IPS DF 6.9 (cell line): ENCODE measurements around the gene NSD1.

Experiments used
- DNase-seq: peaks from one replicate; pipeline ENCODE4 v3.0.0-alpha.2; 2013; ENCODE audit warnings: low read depth, low spot score
- H3K27ac ChIP-seq: one replicate; pipeline ENCODE4 v1.5.1; 2013; ENCODE audit warnings: low read length, control low read depth
- H3K27me3 ChIP-seq: 2 replicates; pipeline ENCODE4 v1.6.1; 2013; ENCODE audit warnings: mild to moderate bottlenecking, low read length; ENCODE audit not compliant: control insufficient read depth, insufficient read depth
- H3K36me3 ChIP-seq: 2 replicates; pipeline ENCODE4 v1.6.1; 2013; ENCODE audit warnings: low read length; ENCODE audit not compliant: control insufficient read depth, insufficient read depth
- H3K4me1 ChIP-seq: 2 replicates; pipeline ENCODE4 v1.6.1; 2013; ENCODE audit warnings: low read length; ENCODE audit not compliant: control insufficient read depth, insufficient read depth
- H3K4me3 ChIP-seq: 2 replicates; pipeline ENCODE4 v1.5.1; 2013; ENCODE audit warnings: mild to moderate bottlenecking, low read length
- H3K9me3 ChIP-seq: 2 replicates; pipeline ENCODE4 v1.6.1; 2013; ENCODE audit warnings: low read length, inconsistent platforms; ENCODE audit not compliant: control insufficient read depth, insufficient read depth
- WGBS: extraction: QIAGEN DNeasy Blood & Tissue Kit; methylation state at CpG from one replicate; pipeline ENCODE4 v1.1.7; 2013; ENCODE audit warnings: mixed read lengths, missing lambda C conversion rate; ENCODE audit not compliant: insufficient read length, insufficient coverage; 5-methylcytosine and 5-hydroxymethylcytosine counted together

NSD1 gene

DNA sequence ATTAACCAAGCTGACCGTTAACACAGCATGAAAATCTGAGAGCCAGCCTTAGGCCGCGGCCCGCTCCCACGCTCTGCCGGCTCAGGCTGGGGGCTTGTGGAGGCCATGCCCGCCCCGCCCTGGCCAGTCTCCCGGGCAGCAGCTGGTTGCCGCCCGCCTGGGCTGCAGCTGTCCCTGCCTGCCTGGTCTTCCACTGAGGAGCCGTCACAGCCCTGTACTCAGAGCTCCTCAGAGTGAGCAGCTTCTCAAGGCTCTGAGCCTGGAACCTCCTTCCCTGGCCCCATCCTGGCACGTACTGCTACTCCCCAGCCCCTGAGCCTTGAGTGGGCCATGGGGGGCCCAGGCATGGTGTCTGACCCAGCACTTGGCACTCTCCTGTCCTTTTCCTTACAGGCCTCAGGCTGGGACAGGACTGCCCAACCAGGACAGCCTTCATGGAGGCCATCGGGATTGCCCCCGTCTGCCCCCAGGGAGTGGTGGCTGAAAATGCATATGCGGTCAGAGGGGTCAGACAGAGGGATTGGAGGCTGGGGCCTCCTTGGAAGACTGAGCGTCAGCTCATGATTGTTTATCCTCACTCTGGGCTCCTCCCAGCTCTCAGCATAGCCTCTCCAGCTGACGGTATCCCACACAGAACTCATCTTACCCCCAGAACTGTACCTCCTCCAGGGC is 35.0 kb upstream of the NSD1 start:
- Histone ChIP-seq H3K9me3 (no peaks in the 10 kb centered on the region), H3K4me3 (no peak overlapping the region), H3K4me1 (peaks cover 3% of the 10 kb centered on the region; the same call in 1 of the 2 replicates), H3K27me3 (no peaks in the 10 kb centered on the region), H3K36me3 (peaks cover 22% of the 10 kb centered on the region), H3K27ac (no peak overlapping the region)
- WGBS, result no CpG with 5 or more reads among the region's 18 CpGs
- DNase-seq, result no peak

- H3K4me3 ChIP-seq, result no peak overlapping the region
- no peaks in the 10 kb centered on the region for H3K9me3 ChIP-seq
- no peaks in the 10 kb centered on the region for H3K27me3 ChIP-seq
- peaks cover 21% of the 10 kb centered on the region for H3K36me3 ChIP-seq
- no peak for DNase-seq
- no CpG with 5 or more reads among the region's 13 CpGs for WGBS
- H3K27ac ChIP-seq, result no peak overlapping the region
- H3K4me1 ChIP-seq, result peaks cover 3% of the 10 kb centered on the region; the same call in 1 of the 2 replicates
Observed at GRCh38 chr5:177099422-177100093, 34.0 kb upstream of the NSD1 start.

DNA sequence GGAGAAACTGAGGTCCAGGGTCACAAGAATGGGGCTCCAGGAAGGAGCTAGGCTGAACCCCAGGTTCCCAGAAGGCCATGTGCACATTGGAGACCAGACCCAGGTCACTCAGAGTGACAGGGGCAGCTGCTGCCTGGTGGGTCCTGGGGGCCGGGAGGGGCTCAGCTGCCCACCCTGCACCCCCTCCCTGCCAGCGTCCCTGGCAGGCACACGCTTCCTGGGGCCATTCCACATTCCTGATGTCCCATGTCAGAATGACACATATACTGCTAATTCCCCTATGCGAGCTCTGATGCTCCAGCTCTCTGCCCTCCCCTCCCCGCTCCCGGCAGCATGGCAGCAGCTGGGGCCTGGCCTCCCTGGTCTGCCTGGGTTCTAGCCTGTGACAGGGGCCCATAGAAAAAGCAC is 32.9 kb upstream of the NSD1 start:
- H3K4me1 ChIP-seq, result peaks cover 3% of the 10 kb centered on the region
- no peak overlapping the region for H3K4me3 ChIP-seq
- DNase-seq, result no peak
- H3K27me3 ChIP-seq, result no peaks in the 10 kb centered on the region
- WGBS, result no CpG with 5 or more reads among the region's 6 CpGs
- no peaks in the 10 kb centered on the region for H3K9me3 ChIP-seq
- H3K27ac ChIP-seq, result no peak overlapping the region
- peaks cover 13% of the 10 kb centered on the region for H3K36me3 ChIP-seq

DNA sequence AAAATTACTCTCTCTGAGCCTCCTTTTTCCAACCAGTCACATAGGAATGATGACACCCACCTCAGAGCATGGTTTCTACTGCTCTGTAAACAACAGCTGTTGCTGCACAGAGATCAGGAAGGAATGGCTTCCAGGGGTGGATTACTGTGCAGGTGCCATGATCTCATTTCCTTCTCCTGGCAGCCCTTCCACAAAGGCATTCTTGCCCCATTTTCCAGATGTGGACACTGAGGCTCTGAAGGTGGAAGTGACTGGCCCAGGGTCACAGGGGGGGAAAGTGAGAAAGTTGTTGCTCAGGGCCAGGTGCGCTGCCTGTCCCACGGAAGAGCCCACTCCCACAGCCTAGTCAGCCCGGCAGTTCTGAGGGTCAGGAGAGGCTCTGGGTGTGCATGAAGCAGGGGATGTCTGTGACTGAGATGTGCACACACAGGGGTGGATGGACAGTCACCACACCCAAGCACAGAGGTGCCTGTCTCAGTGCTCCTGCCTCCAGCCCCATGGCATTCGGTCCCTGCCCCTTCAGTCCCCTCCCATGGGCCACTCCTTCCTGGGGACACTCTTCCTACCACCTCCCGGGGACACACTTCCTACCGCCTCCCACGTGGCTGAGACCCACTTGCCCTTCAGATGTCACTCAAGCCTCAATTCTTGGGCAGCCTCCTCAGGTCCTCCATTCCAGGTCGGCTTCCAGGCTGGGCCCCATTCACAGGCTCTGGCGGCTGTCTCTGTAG is 29.9 kb upstream of the NSD1 start:
- H3K4me3 ChIP-seq, result no peak overlapping the region; the same call in 1 of the 2 replicates
- H3K36me3 ChIP-seq, result peaks cover 2% of the 10 kb centered on the region
- H3K27ac ChIP-seq, result no peak overlapping the region
- WGBS, result no CpG with 5 or more reads among the region's 9 CpGs
- no peaks in the 10 kb centered on the region for H3K9me3 ChIP-seq
- H3K4me1 ChIP-seq, result peaks cover 3% of the 10 kb centered on the region
- no peak for DNase-seq
- H3K27me3 ChIP-seq, result no peaks in the 10 kb centered on the region

DNA sequence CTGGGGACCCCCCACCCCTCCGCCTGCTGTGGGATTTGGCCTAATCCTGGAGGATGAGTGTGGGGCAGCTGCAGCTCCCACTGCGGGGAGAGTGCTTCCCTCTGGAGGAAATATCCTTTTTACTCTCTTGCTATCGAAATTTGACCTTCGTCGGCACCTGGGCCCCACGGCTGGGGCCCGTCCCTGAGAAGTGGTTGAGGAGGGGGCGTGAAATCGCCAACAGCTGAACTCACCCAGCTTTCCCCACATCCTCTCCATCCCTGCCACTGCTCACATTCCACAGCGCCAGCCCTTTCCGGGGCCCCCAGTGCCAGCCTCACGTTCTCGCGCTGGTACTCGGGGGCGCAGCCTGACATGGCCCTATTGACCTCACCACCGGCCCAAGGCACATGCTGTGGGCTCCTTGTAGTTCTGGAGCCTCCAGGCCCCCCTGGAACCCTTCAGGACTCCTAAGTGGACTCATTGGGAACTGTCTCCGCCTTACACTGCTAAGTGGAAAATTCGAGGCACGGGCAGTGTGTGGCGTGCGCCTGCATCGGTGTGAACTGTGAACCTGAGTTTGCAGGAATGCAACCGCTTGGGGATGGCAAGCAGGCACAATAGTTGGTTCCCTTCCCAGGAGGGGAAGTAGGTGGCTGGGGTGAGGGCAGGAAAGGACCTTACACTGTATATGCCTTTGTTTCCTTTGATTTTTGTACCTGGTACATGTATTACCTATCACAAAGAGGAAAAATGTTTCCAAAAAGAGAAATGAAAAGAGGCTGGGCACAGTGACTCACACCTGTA is 27.7 kb upstream of the NSD1 start:
- no peaks in the 10 kb centered on the region for H3K36me3 ChIP-seq
- H3K27ac ChIP-seq, result no peak overlapping the region
- H3K9me3 ChIP-seq, result no peaks in the 10 kb centered on the region
- peaks cover 2% of the 10 kb centered on the region for H3K4me1 ChIP-seq
- WGBS, result no CpG with 5 or more reads among the region's 24 CpGs
- H3K4me3 ChIP-seq, result no peak overlapping the region
- DNase-seq, result no peak
- no peaks in the 10 kb centered on the region for H3K27me3 ChIP-seq

- WGBS, result no CpG with 5 or more reads among the region's 4 CpGs
- no peak overlapping the region for H3K27ac ChIP-seq
- H3K36me3 ChIP-seq, result no peaks in the 10 kb centered on the region
- H3K4me3 ChIP-seq, result no peak overlapping the region
- DNase-seq, result no peak
- H3K27me3 ChIP-seq, result no peaks in the 10 kb centered on the region
- peaks cover 2% of the 10 kb centered on the region for H3K4me1 ChIP-seq
- H3K9me3 ChIP-seq, result no peaks in the 10 kb centered on the region
Observed at GRCh38 chr5:177107159-177107558, 26.4 kb upstream of the NSD1 start.

DNA sequence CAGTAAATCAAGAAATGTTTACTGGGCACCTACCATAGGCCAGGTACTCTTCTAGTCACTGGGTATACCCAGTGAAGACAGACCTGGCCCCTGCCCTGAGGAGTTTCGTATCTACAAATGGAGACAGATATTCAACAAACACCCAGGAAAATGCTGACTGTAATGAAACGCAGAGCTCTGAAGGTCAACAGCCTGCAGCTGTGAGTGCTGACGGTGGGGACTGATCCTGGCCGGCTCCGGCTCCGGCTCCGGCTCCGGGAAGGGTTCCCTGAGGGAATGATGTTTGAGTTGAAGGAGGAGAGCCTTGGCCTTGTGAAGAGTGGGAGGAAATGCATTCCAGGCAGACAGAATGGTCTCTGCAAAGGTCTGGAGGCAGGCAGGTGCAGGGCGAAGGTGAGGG is 23.8 kb upstream of the NSD1 start:
- Histone ChIP-seq H3K4me1 (peaks cover 2% of the 10 kb centered on the region), H3K9me3 (no peaks in the 10 kb centered on the region), H3K27me3 (no peaks in the 10 kb centered on the region), H3K27ac (no peak overlapping the region), H3K36me3 (no peaks in the 10 kb centered on the region), H3K4me3 (no peak overlapping the region)
- no CpG with 5 or more reads among the region's 9 CpGs for WGBS
- no peak for DNase-seq

DNA sequence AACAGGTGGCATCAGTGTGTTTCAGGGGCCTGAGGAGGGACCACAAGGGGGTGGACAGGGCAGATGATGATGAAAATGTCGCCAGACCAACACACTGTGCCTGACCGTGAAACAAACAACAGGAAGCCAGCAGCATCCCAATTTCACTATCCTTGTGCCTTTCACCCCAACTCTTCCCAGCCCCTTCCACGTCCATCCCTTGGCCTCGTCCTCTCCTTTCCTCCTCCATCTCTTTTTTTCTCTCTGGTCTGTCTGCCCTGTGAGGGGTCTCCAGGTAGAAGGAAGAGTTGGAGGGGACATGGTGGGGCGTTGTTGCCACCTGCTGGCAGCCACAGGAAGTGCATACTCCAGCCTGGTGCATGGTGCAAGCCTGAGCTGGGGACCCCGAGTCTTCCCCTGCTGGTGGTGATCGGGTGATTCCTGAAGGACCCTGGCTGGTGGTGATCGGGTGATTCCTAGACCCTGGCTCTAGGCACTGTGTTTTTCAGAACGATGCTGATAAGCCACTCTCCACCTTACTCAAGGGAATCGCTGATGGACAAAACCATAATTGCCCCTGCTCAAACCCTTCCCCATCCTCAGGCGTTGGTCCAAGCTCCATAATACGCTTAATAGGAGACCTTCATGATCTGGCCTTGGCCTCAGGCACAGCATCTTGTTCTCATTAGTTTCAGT is 21.7 kb upstream of the NSD1 start:
- H3K36me3 ChIP-seq, result no peaks in the 10 kb centered on the region
- H3K9me3 ChIP-seq, result no peaks in the 10 kb centered on the region
- peak; percentile 91 for DNase-seq
- H3K4me1 ChIP-seq, result no peaks in the 10 kb centered on the region
- no peaks in the 10 kb centered on the region for H3K27me3 ChIP-seq
- no peak overlapping the region for H3K27ac ChIP-seq
- WGBS, result no CpG with 5 or more reads among the region's 12 CpGs
- no peak overlapping the region for H3K4me3 ChIP-seq

DNA sequence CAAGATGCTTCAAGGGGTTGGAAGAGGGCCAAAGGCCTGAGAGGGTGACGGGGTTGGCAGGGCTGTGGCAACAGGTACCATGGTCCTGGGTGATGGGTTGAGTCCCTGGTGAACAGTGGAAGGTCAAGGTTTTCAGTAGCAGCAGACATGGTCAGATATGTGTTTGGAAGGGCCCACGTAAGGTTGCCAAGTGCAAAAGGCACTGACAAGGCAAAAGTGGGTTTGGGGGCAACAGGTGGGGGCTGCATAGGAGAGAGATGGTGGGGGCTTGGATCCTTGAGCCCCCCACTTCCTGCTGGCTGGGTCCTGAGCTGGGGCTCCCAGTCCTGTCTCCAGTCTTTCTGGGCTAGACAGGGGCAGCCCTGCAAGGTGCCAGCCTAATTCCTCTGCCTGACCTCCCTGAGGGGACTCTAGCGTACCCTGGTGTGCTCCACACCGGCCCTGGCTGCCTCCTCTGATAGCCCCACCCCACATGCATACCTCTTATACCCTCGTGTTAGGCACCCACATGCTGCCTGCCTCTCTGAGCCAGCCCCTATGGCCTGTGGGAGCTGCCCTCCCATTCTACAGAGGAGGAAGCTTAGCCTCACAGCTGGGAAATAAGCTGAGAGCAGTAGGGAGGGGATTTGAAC is 20.9 kb upstream of the NSD1 start:
- H3K4me3 ChIP-seq, result no peak overlapping the region
- H3K27ac ChIP-seq, result no peak overlapping the region
- no peaks in the 10 kb centered on the region for H3K4me1 ChIP-seq
- H3K27me3 ChIP-seq, result no peaks in the 10 kb centered on the region
- H3K36me3 ChIP-seq, result no peaks in the 10 kb centered on the region
- WGBS, result no CpG with 5 or more reads among the region's 5 CpGs
- DNase-seq, result no peak
- no peaks in the 10 kb centered on the region for H3K9me3 ChIP-seq
